ENCODE measurements around the gene POLR1A.

POLR1A gene

GRCh38 chr2:86037795-86038192 lies 67.9 kb downstream of the POLR1A start:
- TF ChIP-seq CTCF (conservative IDR thresholded peaks at IDR 0.05; ENCODE audit: low read depth, low read length) = no peak
- no peak for DNase-seq (ENCODE audit: low read depth)
- no peak overlapping the region for H3K4me3 ChIP-seq (ENCODE audit: low read depth, low read length)

- DNase-seq (ENCODE audit: low read depth) = peak; percentile 89
- no peak for TF ChIP-seq CTCF (conservative IDR thresholded peaks at IDR 0.05; ENCODE audit: low read depth, low read length)
- no peak overlapping the region for H3K4me3 ChIP-seq (ENCODE audit: low read depth, low read length)
These were observed 68.4 kb downstream of the POLR1A start for GRCh38 chr2:86037141-86037794.

GRCh38 chr2:86036669-86037138 lies 69.0 kb downstream of the POLR1A start:
- no peak overlapping the region for H3K4me3 ChIP-seq (ENCODE audit: low read depth, low read length)
- DNase-seq (ENCODE audit: low read depth) = no peak
- no peak for TF ChIP-seq CTCF (conservative IDR thresholded peaks at IDR 0.05; ENCODE audit: low read depth, low read length)

GRCh38 chr2:86035883-86036668 lies 69.6 kb downstream of the POLR1A start:
- no peak overlapping the region for H3K4me3 ChIP-seq (ENCODE audit: low read depth, low read length)
- peak; percentile 97 for DNase-seq (ENCODE audit: low read depth)
- TF ChIP-seq CTCF (conservative IDR thresholded peaks at IDR 0.05; ENCODE audit: low read depth, low read length) = peak; percentile 56

- no peak overlapping the region for H3K4me3 ChIP-seq (ENCODE audit: low read depth, low read length)
- DNase-seq (ENCODE audit: low read depth) = no peak
- no peak for TF ChIP-seq CTCF (conservative IDR thresholded peaks at IDR 0.05; ENCODE audit: low read depth, low read length)
These were observed 70.3 kb downstream of the POLR1A start for GRCh38 chr2:86035376-86035882.

- no peak overlapping the region for H3K4me3 ChIP-seq (ENCODE audit: low read depth, low read length)
- TF ChIP-seq CTCF (conservative IDR thresholded peaks at IDR 0.05; ENCODE audit: low read depth, low read length) = no peak
- no peak for DNase-seq (ENCODE audit: low read depth)
These were observed 71.7 kb downstream of the POLR1A start for GRCh38 chr2:86033751-86034692.
